Ishikawa (cell line): ENCODE measurements around the gene QTRT2.

Source experiments
- CEBPB ChIP-seq: IDR thresholded peaks from 2 replicates; pipeline ENCODE4 v1.6.1; 2012
- CREB1 ChIP-seq: IDR thresholded peaks from 2 replicates; pipeline ENCODE4 v1.6.1; 2012; ENCODE audit warnings: low read depth
- EGR1 ChIP-seq: IDR thresholded peaks from 2 replicates; pipeline ENCODE4 v1.6.1; 2012
- EP300 ChIP-seq: IDR thresholded peaks from 2 replicates; pipeline ENCODE4 v1.6.1; 2012; ENCODE audit warnings: borderline replicate concordance
- FOXM1 ChIP-seq: IDR thresholded peaks from 2 replicates; pipeline ENCODE4 v1.6.1; 2012; ENCODE audit warnings: low read depth, borderline replicate concordance
- MAX ChIP-seq: IDR thresholded peaks from 2 replicates; pipeline ENCODE4 v1.6.1; 2012
- NFIC ChIP-seq: IDR thresholded peaks from 2 replicates; pipeline ENCODE4 v1.6.1; 2012
- RAD21 ChIP-seq: IDR thresholded peaks from 2 replicates; pipeline ENCODE4 v1.6.1; 2012; ENCODE audit warnings: low read depth
- REST ChIP-seq: IDR thresholded peaks from 2 replicates; pipeline ENCODE4 v1.6.1; 2012; ENCODE audit warnings: low read depth, mild to moderate bottlenecking
- TCF12 ChIP-seq: IDR thresholded peaks from 2 replicates; pipeline ENCODE4 v1.6.1; 2012; ENCODE audit warnings: low read depth
- USF1 ChIP-seq: IDR thresholded peaks from 2 replicates; pipeline ENCODE4 v1.6.1; 2012
- YY1 ChIP-seq: IDR thresholded peaks from 2 replicates; pipeline ENCODE4 v1.6.1; 2012; ENCODE audit warnings: low read depth

- TF ChIP-seq MAX (no peak), RAD21 (no peak), EGR1 (no peak), USF1 (no peak), NFIC (no peak), YY1 (no peak), CEBPB (no peak), TCF12 (no peak), REST (no peak), EP300 (no peak), FOXM1 (no peak), CREB1 (no peak)
These were observed 22.3 kb upstream of the QTRT2 start for GRCh38 chr3:114034211-114034610.
